Activated naive CD8-positive, alpha-beta T cell treated with anti-CD3 and anti-CD28 coated beads, Interleukin-2, amount 10 ng/mL, durations not matched to agents 7 days and 5 days (primary cell): ENCODE measurements around the gene SRD5A1. TPM values are rescaled to one million over a fixed set of nuclear protein-coding genes. Genes with fewer than 3 reads are reported as not detected.

Experiments used
- ATAC-seq: fragments of 150-1000 bp; cut with Tn5 transposase; one replicate; pipeline ENCODE4 v1.10.0; 2021; ENCODE audit warnings: low read depth, moderate library complexity
- POLR2A ChIA-PET: fragments of 350-600 bp; sonication (Branson Sonifier 250); formaldehyde crosslinking; loops from one replicate; lab custom pipeline; 2021; ENCODE audit warnings: antibody characterized with exemption; lab: Charles Lee
- DNase-seq: peaks from one replicate; pipeline ENCODE4 v3.0.0; 2021
- H3K27ac Mint-ChIP-seq: one replicate; pipeline ENCODE4 v1.8.0; 2022; ENCODE audit warnings: mild to moderate bottlenecking, mixed read lengths
- H3K27me3 Mint-ChIP-seq: one replicate; pipeline ENCODE4 v1.8.0; 2022; ENCODE audit warnings: mild to moderate bottlenecking, moderate library complexity, mixed read lengths
- H3K36me3 Mint-ChIP-seq: one replicate; pipeline ENCODE4 v1.8.0; 2021; ENCODE audit warnings: mild to moderate bottlenecking, mixed read lengths
- H3K4me1 Mint-ChIP-seq: one replicate; pipeline ENCODE4 v1.8.0; 2021; ENCODE audit warnings: mixed read lengths
- H3K4me3 Mint-ChIP-seq: one replicate; pipeline ENCODE4 v1.8.0; 2022; ENCODE audit warnings: mild to moderate bottlenecking, moderate library complexity, mixed read lengths
- H3K9me3 Mint-ChIP-seq: one replicate; pipeline ENCODE4 v1.8.0; 2021; ENCODE audit warnings: mixed read lengths
- total RNA-seq, 2 experiments: library from RNA; stranded (reverse); gene quantifications; one replicate each; pipeline ENCODE4 v1.2.3, GENCODE V29; 2021

SRD5A1 gene
- total RNA-seq, 2 experiments from 2014 or later, result 12.6 to 15.9 TPM

DNA sequence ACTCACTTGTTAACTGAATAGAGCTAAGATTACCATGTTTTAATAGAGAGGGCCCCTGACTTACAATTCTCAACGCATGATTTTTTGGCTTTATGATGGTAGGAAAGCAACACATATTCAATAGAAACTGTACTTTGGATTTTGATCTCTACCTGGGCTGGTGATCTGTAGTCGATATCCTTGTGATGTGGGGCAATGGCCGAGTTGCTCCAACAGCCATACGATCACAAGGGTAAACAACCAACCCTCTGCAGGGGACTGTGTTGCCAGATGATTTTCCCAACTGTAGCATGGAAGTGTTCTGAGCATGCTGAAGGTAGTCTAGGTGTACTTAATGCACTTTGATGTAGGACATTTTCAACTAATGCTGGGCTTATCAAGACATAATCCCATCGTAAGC is 36.9 kb upstream of the SRD5A1 start:
- H3K27ac Mint-ChIP-seq, result no peak overlapping the region
- H3K36me3 Mint-ChIP-seq, result peaks cover 28% of the 10 kb centered on the region
- DNase-seq (no peak), ATAC-seq (no peak)
- no peak overlapping the region for H3K4me3 Mint-ChIP-seq
- POLR2A ChIA-PET, result no interaction called here
- H3K9me3 Mint-ChIP-seq, result no peaks in the 10 kb centered on the region
- no peaks in the 10 kb centered on the region for H3K27me3 Mint-ChIP-seq
- H3K4me1 Mint-ChIP-seq, result peaks cover 2% of the 10 kb centered on the region

DNA sequence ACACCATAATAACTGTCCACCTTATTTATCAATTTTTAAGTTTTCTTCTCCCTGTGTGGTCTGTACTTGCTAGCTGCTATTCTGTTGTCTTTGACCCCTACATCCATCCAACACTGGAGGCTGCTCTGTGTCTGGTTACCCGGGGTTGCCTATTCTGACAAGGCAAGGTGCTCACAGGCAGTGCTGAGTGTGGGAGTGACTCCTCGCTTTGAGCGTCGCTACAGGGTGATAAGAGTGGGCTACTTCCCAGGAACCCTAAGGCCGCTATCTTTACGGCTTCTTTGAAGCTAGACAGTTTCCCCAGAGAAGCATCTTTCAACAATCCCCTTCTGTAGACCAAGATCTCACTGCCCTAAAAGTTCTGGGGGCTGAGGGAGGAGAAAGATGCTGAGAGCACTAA is 35.7 kb upstream of the SRD5A1 start:
- DNase-seq, result no peak
- no peaks in the 10 kb centered on the region for H3K4me1 Mint-ChIP-seq
- H3K36me3 Mint-ChIP-seq, result peaks cover 36% of the 10 kb centered on the region
- no peaks in the 10 kb centered on the region for H3K27me3 Mint-ChIP-seq
- peak overlapping the region; percentile 34 for H3K27ac Mint-ChIP-seq
- H3K4me3 Mint-ChIP-seq, result no peak overlapping the region
- no peak for ATAC-seq
- H3K9me3 Mint-ChIP-seq, result no peaks in the 10 kb centered on the region
- POLR2A ChIA-PET, result no interaction called here

DNA sequence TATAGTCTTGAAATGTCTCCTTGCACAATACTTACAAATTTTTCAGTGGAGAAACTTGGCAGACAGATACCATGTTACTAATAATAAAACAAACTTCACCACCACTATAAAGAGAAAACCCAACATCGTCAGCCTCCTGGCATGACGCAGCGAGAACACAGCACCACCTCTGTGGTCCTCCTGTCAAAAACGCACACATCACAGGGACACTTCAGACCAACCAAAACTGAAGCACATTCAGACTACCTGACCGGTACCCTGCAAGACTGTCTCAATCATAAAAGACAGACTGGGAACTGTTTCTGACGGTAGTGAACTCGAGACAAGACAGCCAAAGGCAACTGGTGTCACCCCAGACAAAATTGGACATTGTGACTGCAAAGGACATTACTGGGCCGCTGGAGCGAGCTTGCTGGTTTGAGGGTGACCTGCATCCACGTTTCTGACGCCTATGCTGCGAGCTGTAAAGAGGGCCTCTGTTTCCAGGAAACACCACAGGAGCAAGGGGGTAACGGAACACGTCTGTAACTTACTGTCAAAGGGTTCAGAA is 34.8 kb upstream of the SRD5A1 start:
- ATAC-seq, result no peak

DNA sequence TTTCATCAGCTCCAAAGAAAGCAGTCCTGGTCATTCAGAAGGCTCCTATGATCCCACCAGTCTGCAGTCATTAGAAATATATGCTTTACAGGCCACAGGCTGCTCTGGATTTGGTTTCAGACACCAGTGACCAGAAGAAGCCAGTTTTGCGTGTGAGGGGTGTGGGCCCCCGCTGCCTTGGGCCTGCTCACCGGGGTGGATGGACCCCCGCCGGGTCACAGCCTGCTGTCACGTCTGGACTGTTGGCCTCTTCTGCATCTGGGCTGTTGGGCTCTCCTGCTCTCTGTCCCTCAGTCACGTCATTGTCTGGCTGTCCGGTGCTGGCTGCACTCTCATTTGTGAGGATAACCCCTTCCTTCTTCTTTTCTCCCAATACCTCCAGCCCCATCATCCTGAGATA is 33.5 kb upstream of the SRD5A1 start:
- Mint-ChIP-seq H3K27me3 (no peaks in the 10 kb centered on the region), H3K27ac (no peak overlapping the region), H3K4me3 (no peak overlapping the region), H3K9me3 (no peaks in the 10 kb centered on the region), H3K4me1 (no peaks in the 10 kb centered on the region), H3K36me3 (peaks cover 39% of the 10 kb centered on the region)
- POLR2A ChIA-PET, result no interaction called here
- DNase-seq, result no peak
- no peak for ATAC-seq

More for the DNA sequence above, 34.8 kb upstream of the SRD5A1 start:
- Mint-ChIP-seq H3K4me1 (no peaks in the 10 kb centered on the region), H3K36me3 (peaks cover 38% of the 10 kb centered on the region), H3K27me3 (no peaks in the 10 kb centered on the region), H3K27ac (no peak overlapping the region), H3K4me3 (no peak overlapping the region), H3K9me3 (no peaks in the 10 kb centered on the region)
- DNase-seq, result no peak
- POLR2A ChIA-PET, result no interaction called here

DNA sequence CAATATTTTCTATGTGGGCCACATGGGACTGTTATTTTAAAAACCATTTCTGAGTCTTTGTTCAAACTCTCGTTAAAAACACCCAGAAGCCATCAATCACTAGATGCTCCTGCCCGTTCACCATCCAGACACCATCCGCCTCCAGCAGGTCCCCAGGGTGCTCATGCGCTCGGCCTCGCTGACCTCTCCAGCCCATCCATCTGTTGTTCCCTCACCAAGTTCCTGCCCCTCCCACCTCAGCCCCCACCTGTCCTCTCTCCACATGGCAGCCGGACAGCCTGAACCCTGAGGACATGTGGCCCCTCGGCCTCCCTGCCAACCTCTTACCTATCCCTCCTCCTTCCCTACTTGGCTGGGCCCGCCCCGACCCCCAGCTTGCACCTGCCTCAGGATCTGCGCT is 32.0 kb upstream of the SRD5A1 start:
- POLR2A ChIA-PET, result no interaction called here
- no peak overlapping the region for H3K27ac Mint-ChIP-seq

DNA sequence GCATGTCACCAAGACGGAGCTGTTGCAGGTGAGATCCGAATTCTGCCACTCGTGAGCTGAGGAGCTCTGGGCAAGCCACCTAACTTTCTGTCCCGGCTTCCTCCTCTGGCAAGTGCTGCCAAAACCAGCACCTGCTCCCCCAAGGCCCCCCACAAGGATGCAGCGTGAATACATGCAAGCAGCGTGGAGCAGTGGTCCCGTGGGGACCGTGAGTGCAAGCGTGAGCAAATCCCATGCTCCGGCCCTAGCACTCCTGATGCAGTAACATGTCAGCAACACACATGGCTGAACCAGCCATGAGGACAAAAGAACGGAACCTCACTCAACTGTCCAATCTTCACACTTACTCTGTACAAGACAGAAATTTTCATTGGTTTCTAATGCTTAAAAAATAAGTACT is 31.4 kb upstream of the SRD5A1 start:
- no peak for DNase-seq
- H3K27me3 Mint-ChIP-seq, result no peaks in the 10 kb centered on the region
- H3K4me3 Mint-ChIP-seq, result no peak overlapping the region
- ATAC-seq, result no peak
- POLR2A ChIA-PET, result no interaction called here
- no peaks in the 10 kb centered on the region for H3K4me1 Mint-ChIP-seq
- no peaks in the 10 kb centered on the region for H3K9me3 Mint-ChIP-seq
- H3K27ac Mint-ChIP-seq, result no peak overlapping the region
- peaks cover 38% of the 10 kb centered on the region for H3K36me3 Mint-ChIP-seq

More for the DNA sequence above, 32.0 kb upstream of the SRD5A1 start:
- Mint-ChIP-seq H3K36me3 (peaks cover 38% of the 10 kb centered on the region), H3K9me3 (no peaks in the 10 kb centered on the region), H3K27me3 (no peaks in the 10 kb centered on the region), H3K4me3 (no peak overlapping the region), H3K4me1 (no peaks in the 10 kb centered on the region)
- no peak for DNase-seq
- ATAC-seq, result no peak

DNA sequence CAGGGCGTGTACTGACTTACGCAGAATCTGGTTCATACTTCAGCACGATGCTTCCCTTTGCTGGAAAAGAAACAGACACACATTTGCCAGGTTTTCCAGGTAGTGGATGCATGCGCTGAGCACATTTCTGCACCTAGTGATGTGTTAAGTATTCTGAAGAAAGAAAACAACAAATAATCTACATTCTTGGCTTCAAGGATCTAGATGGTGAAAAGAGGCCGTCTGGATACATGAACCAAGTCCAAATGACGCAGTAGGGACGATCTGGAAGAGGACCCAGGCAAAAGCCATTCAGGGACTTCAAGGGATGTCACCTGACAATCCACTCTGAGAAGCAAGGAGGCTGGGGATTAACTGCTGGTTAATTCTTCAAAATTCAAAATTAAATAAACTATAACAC is 30.8 kb upstream of the SRD5A1 start:
- H3K4me1 Mint-ChIP-seq, result no peaks in the 10 kb centered on the region
- no peaks in the 10 kb centered on the region for H3K9me3 Mint-ChIP-seq
- no peaks in the 10 kb centered on the region for H3K27me3 Mint-ChIP-seq
- H3K36me3 Mint-ChIP-seq, result peaks cover 36% of the 10 kb centered on the region
- no peak overlapping the region for H3K4me3 Mint-ChIP-seq
- ATAC-seq (no peak), DNase-seq (no peak)
- POLR2A ChIA-PET, result no interaction called here
- no peak overlapping the region for H3K27ac Mint-ChIP-seq

DNA sequence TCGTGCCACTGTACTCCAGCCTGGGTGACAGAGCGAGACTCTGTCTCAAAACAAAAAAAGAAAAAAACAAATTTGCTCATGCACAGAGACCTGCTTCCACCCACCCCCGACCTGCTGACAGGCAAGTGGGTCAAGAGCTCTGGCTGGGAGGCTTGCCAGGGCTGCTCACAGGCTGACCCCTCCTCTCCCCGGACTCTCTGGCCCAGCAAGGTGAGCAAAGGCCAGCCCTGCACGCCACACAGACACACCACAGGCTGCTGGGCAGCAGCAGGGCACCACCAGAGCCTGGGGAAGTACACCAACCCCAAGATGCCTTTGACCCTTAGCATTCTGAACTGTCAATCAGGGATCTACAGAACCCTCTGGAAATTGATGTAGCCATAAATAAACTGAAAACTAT is 29.6 kb upstream of the SRD5A1 start:
- DNase-seq, result no peak
- peaks cover 33% of the 10 kb centered on the region for H3K36me3 Mint-ChIP-seq

DNA sequence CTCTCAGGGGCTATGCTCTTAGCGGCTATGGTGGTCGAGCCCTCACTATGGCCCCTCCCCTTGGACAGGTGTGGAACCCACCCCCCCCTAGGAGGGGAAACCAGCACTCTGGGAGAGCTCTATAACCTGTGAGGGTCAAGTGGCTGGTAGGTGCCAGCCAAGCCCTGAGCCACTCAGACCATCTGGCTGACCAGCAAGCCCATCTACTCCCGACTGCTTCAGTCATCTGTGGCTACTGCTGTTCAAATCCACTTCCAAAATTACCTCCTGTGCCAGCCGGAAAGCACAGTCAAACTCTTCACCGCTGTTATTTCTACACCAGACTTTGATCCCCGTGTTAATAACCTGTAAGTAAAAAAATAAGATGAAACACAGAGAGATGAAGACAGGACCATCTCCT is 28.9 kb upstream of the SRD5A1 start:
- peaks cover 32% of the 10 kb centered on the region for H3K36me3 Mint-ChIP-seq
- no peaks in the 10 kb centered on the region for H3K9me3 Mint-ChIP-seq
- no peaks in the 10 kb centered on the region for H3K27me3 Mint-ChIP-seq
- no peak overlapping the region for H3K4me3 Mint-ChIP-seq
- DNase-seq (no peak), ATAC-seq (no peak)
- peaks cover 3% of the 10 kb centered on the region for H3K4me1 Mint-ChIP-seq
- no peak overlapping the region for H3K27ac Mint-ChIP-seq
- POLR2A ChIA-PET, result no interaction called here

More for the DNA sequence above, 29.6 kb upstream of the SRD5A1 start:
- POLR2A ChIA-PET, result no interaction called here
- Mint-ChIP-seq H3K27ac (no peak overlapping the region), H3K4me3 (no peak overlapping the region), H3K9me3 (no peaks in the 10 kb centered on the region), H3K27me3 (no peaks in the 10 kb centered on the region), H3K4me1 (peaks cover 3% of the 10 kb centered on the region)
- ATAC-seq, result no peak

DNA sequence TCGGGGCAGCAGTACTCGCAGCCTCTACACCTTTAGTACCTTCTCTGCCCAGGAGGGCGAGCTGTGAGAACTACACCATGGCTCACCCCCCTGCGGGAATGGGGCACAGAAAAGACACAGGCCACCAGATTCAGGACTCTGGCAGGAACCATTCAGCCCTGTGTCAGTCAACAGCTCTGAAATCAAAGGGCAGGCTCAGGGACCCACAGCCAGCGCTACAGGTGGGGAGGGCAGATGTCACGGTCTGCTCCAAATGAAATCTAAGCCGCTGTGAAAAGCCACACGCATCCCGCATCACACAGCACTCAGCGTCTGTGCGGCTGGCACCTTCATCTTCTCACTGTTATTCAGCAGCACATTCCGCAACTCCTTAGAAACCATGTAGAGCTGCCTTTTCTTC is 28.3 kb upstream of the SRD5A1 start:
- POLR2A ChIA-PET, result no interaction called here
- Mint-ChIP-seq H3K27ac (no peak overlapping the region), H3K36me3 (peaks cover 34% of the 10 kb centered on the region), H3K9me3 (no peaks in the 10 kb centered on the region), H3K4me3 (no peak overlapping the region), H3K27me3 (no peaks in the 10 kb centered on the region), H3K4me1 (peaks cover 3% of the 10 kb centered on the region)
- DNase-seq (no peak), ATAC-seq (no peak)

DNA sequence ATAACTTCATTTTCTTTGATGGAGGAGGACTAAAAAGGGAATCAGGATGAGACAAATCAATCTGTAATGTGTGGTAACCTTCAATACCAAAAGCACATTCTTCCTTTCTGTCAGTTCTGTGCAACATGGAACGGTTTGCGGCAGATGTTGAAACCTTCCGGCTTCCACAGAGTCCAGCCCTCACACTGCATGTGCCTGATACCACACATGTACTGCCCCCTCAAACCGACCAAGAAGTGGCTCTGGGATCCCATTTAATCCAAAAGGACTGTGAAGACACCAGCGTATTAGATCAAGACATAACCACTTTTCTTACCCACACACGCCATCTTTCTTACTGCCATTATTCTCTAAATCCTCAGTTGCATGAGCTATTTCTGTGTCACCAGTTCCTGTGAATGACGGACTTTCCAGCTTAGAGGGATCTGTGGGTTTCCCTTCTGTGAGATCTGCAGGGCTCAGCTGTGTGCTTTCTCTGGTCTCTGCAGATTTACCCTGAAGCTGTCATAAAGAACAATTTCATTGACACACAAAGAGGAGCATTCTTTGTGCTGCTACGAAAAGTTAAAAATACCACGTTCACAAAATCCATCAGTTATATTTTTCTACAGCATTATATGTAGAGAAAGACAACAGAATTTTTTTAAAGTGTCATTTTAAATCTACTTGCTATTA is 26.2 kb upstream of the SRD5A1 start:
- POLR2A ChIA-PET, result interaction anchor here (0.6 kb wide), 1 partner anchor 13 kb away, joined by 3 read pairs; no protein-coding TSS in a partner anchor
- peaks cover 4% of the 10 kb centered on the region for H3K4me1 Mint-ChIP-seq
- no peaks in the 10 kb centered on the region for H3K9me3 Mint-ChIP-seq
- DNase-seq (no peak), ATAC-seq (no peak)
- no peak overlapping the region for H3K4me3 Mint-ChIP-seq
- H3K27me3 Mint-ChIP-seq, result no peaks in the 10 kb centered on the region
- peaks cover 24% of the 10 kb centered on the region for H3K36me3 Mint-ChIP-seq
- no peak overlapping the region for H3K27ac Mint-ChIP-seq

DNA sequence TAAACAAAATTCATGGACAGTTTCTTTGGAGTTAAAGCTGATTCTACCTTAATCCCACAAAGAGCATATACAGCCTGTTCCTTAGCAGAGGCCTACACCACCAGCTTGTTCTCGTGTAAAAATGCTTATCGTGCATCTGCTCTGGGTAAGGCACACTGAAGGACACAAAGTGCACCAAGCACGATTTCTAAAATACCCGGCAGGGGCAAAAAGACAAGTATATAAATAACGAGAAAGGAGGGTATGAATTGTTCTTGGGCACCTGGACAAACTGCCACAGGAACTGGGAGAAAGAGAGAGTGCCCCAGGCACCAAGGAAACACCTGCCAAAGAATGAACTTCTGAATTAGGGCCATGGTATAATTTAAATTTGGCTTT is 25.7 kb upstream of the SRD5A1 start:
- Mint-ChIP-seq H3K27ac (no peak overlapping the region), H3K36me3 (peaks cover 23% of the 10 kb centered on the region), H3K9me3 (no peaks in the 10 kb centered on the region)

DNA sequence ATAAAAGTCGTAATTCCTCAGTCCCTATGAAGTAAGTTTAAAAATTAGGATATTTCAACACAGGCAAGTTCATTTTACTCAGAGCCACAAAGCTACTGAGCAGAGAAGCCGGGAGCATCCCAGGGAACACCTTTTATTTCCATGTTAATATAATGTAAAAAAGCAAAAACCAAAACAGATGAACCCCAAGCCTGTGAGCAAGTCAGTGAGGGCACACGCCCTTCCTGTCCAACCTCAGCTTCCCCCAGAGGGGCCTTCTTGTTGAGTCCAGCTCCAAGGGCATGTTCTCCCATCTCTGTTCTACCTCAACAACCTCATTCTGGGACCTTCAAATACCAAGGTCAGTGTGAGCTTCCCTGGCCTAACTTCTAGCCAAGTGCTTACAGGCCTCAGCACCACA is 25.2 kb upstream of the SRD5A1 start:
- Mint-ChIP-seq H3K4me1 (peaks cover 7% of the 10 kb centered on the region), H3K27me3 (no peaks in the 10 kb centered on the region), H3K36me3 (peaks cover 24% of the 10 kb centered on the region), H3K27ac (no peak overlapping the region), H3K4me3 (no peak overlapping the region), H3K9me3 (no peaks in the 10 kb centered on the region)
- DNase-seq (no peak), ATAC-seq (no peak)
- POLR2A ChIA-PET, result no interaction called here

More for the DNA sequence above, 25.7 kb upstream of the SRD5A1 start:
- DNase-seq (no peak), ATAC-seq (no peak)
- H3K4me1 Mint-ChIP-seq, result peaks cover 4% of the 10 kb centered on the region
- H3K4me3 Mint-ChIP-seq, result no peak overlapping the region
- POLR2A ChIA-PET, result no interaction called here
- no peaks in the 10 kb centered on the region for H3K27me3 Mint-ChIP-seq
